OCI-LY3 (cell line): Measurements from ENCODE around the gene SAMD4A.

Source experiments
- CTCF ChIP-seq: fragments of 200-600, 300-600 bp; sonication (generic); IDR thresholded peaks from 2 replicates; pipeline ENCODE4 v1.5.1; 2014; ENCODE audit warnings: antibody characterized with exemption, low read length, low read depth
- EZH2phosphoT487 ChIP-seq: fragments of 200-600 bp; shearing (Covaris generic); IDR thresholded peaks from 2 replicates; pipeline ENCODE4 v1.6.1; 2018; ENCODE audit warnings: antibody characterized with exemption, mixed run types, low read depth

- no peak for TF ChIP-seq CTCF
- TF ChIP-seq EZH2phosphoT487 = no peak
These were observed 11.0 kb downstream of the SAMD4A start for GRCh38 chr14:54577977-54578376.
